K562 (cell line): ENCODE results near the gene TANGO6. TPM values are rescaled to one million over a fixed set of nuclear protein-coding genes. Genes with fewer than 3 reads are reported as not detected.

Experiments
- AFF4 ChIP-seq: sonication (generic); formaldehyde crosslinking; IDR thresholded peaks from 2 replicates; pipeline ENCODE4 v1.8.0; 2023; ENCODE audit warnings: mild to moderate bottlenecking, missing genetic modification reagents
- ASH1L ChIP-seq: fragments of 450-650 bp; IDR thresholded peaks from 2 replicates; pipeline ENCODE4 v1.6.1; 2018; ENCODE audit warnings: borderline replicate concordance, mild to moderate bottlenecking, low read depth; ENCODE audit not compliant: partially characterized antibody
- ATF7 ChIP-seq: fragments of 450-650 bp; IDR thresholded peaks from 2 replicates; pipeline ENCODE4 v1.7.1; 2014; ENCODE audit warnings: mild to moderate bottlenecking, moderate library complexity
- CBFA2T2 ChIP-seq: fragments of 450-650 bp; conservative IDR thresholded peaks from 2 replicates; pipeline ENCODE4 v1.6.1; 2017; ENCODE audit warnings: mild to moderate bottlenecking
- CBX1 ChIP-seq: sonication (generic); IDR thresholded peaks from 2 replicates; pipeline ENCODE4 v1.6.1; 2016; ENCODE audit warnings: antibody characterized with exemption, low read depth, mild to moderate bottlenecking
- CTBP1 ChIP-seq: fragments of 450-650 bp; IDR thresholded peaks from 2 replicates; pipeline ENCODE4 v1.6.1; 2016; ENCODE audit warnings: borderline replicate concordance
- DIDO1 ChIP-seq: fragments of 450-650 bp; IDR thresholded peaks from 2 replicates; pipeline ENCODE4 v1.6.1; 2016; ENCODE audit warnings: low read depth, missing biosample characterization, missing genetic modification characterization
- EP400 ChIP-seq: fragments of 450-650 bp; IDR thresholded peaks from 2 replicates; pipeline ENCODE4 v1.6.1; 2017; ENCODE audit warnings: antibody characterized with exemption, mild to moderate bottlenecking, moderate library complexity
- ESRRA ChIP-seq: fragments of 450-650 bp; IDR thresholded peaks from 2 replicates; pipeline ENCODE4 v1.6.1; 2014; ENCODE audit warnings: low read depth, mild to moderate bottlenecking, moderate library complexity, borderline replicate concordance
- ID3 ChIP-seq, 2 experiments: fragments of 250-450 bp in 1 of 2; fragments of 450-650 bp in 1 of 2; sonication (Bioruptor Pico) in 1 of 2; IDR thresholded peaks; 2 replicates each; pipeline versions ENCODE4 v1.6.1 to v1.8.0; 2016 to 2021; ENCODE audit warnings: mild to moderate bottlenecking in 2 of 2, moderate library complexity in 2 of 2, missing compliant biosample characterization in 1 of 2, missing genetic modification characterization in 1 of 2
- MXD1 ChIP-seq: fragments of 250-450 bp; sonication (Bioruptor Pico); IDR thresholded peaks from 2 replicates; pipeline ENCODE4 v1.8.0; 2021; ENCODE audit warnings: borderline replicate concordance, mild to moderate bottlenecking, moderate library complexity; ENCODE audit not compliant: poor library complexity, severe bottlenecking
- MYNN ChIP-seq, 2 experiments: sonication (generic); formaldehyde crosslinking in 1 of 2; IDR thresholded peaks; 2 replicates each; pipeline versions ENCODE4 v1.5.0 to v1.6.1; 2016 to 2020; ENCODE audit warnings: antibody characterized with exemption in 1 of 2, missing genetic modification reagents in 1 of 2
- NFIC ChIP-seq: fragments of 450-650 bp; IDR thresholded peaks from 2 replicates; pipeline ENCODE4 v1.6.1; 2017; ENCODE audit warnings: mild to moderate bottlenecking, inconsistent platforms
- NFXL1 ChIP-seq: fragments of 450-650 bp; formaldehyde crosslinking; IDR thresholded peaks from 2 replicates; pipeline ENCODE4 v1.4.0; 2021; ENCODE audit warnings: mild to moderate bottlenecking
- NONO ChIP-seq, 2 experiments: fragments of 200-400 bp in 1 of 2; fragments of 450-650 bp in 1 of 2; formaldehyde crosslinking in 1 of 2; IDR thresholded peaks; 2 replicates each; pipeline ENCODE4 v1.6.1; 2017; ENCODE audit warnings: low read depth in 2 of 2, mild to moderate bottlenecking in 2 of 2, moderate library complexity in 2 of 2, low read length in 1 of 2
- POLR2A ChIP-seq: fragments of 450-650 bp; conservative IDR thresholded peaks from 2 replicates; pipeline ENCODE4 v1.6.1; 2016
- RNF219 ChIP-seq: fragments of 250-450 bp; sonication (Bioruptor Pico); IDR thresholded peaks from 2 replicates; pipeline ENCODE4 v1.5.0; 2022; ENCODE audit warnings: mild to moderate bottlenecking
- SIN3B ChIP-seq: fragments of 450-650 bp; IDR thresholded peaks from 2 replicates; pipeline ENCODE4 v1.6.1; 2017; ENCODE audit warnings: low read depth, mild to moderate bottlenecking, moderate library complexity
- TRIM28 ChIP-seq: fragments of 450-650 bp; IDR thresholded peaks from 2 replicates; pipeline ENCODE4 v1.6.1; 2017
- ZNF766 ChIP-seq: fragments of 200-800 bp; sonication (Bioruptor generic); conservative IDR thresholded peaks from 2 replicates; pipeline ENCODE4 v1.6.1; 2016; ENCODE audit warnings: missing genetic modification characterization, missing compliant biosample characterization
- polyA plus RNA-seq, 8 experiments: library from polyadenylated mRNA; depleted of rRNA in 4 of 8; stranded (reverse) in 5 of 8; unstranded in 3 of 8; fragments of >200 nt; fragmentation: Nextera tagmentation in 2 of 8; fragmentation: Illumina TruSeq in 1 of 8; extraction: Ambion mirVana in 2 of 8; extraction: Trizol in 1 of 8; gene quantifications; 2 replicates each; pipeline versions ENCODE4 v1.2.1 to v1.2.3, GENCODE V29; 2011 to 2014; ENCODE audit warnings: inconsistent platforms in 1 of 8, missing spikeins in 1 of 8
- total RNA-seq, 7 experiments: library from RNA; depleted of rRNA in 6 of 7; stranded (reverse); fragments of >200 nt in 6 of 7; fragmentation: Illumina TruSeq in 2 of 7; extraction: Trizol in 2 of 7; gene quantifications; 2 replicates each; pipeline versions ENCODE4 v1.2.1 to v1.2.3, GENCODE V29; 2011 to 2021; ENCODE audit warnings: low replicate concordance in 1 of 7

Gene TANGO6
- total and polyA plus RNA-seq, 9 of the 15 experiments (the other 6 are each of a cell fraction or from before 2014, with no cell fraction given) = 1.6 to 15.2 (median 9.6) TPM

- TF ChIP-seq AFF4 (CRISPR knock-in tag) = 0 out of 2 replicates have a peak, but pooled peaks have one; percentile 61
- no peak for TF ChIP-seq RNF219 (CRISPR knock-in tag)
- peak; percentile 42; the same call in 1 of the 2 replicates for TF ChIP-seq MYNN (IDR thresholded peaks at IDR 0.05)
- TF ChIP-seq MYNN (CRISPR knock-in tag; IDR thresholded peaks at IDR 0.05) = no peak
- TF ChIP-seq MXD1 (CRISPR knock-in tag) = no peak
- peak; percentile 51 for TF ChIP-seq ATF7
- TF ChIP-seq ASH1L = no peak
- no peak for TF ChIP-seq DIDO1
- 0 out of 2 replicates have a peak, but pooled peaks have one; percentile 9 for TF ChIP-seq ESRRA
- TF ChIP-seq CBFA2T2 = no peak
- peak in 1 of 2 experiments; percentile 76; a peak in 1 of 4 replicates for TF ChIP-seq NONO (IDR thresholded peaks at IDR 0.05; ENCODE audit: low read depth in 2 of 2, low read length in 1 of 2)
- TF ChIP-seq NFIC = peak; percentile 32
- no peak for TF ChIP-seq NFXL1
- no peak for TF ChIP-seq ID3 (CRISPR knock-in tag; IDR thresholded peaks at IDR 0.05)
- TF ChIP-seq ID3 (tag; IDR thresholded peaks at IDR 0.05) = 0 out of 2 replicates have a peak, but pooled peaks have one; percentile 58
- TF ChIP-seq POLR2A = peak; percentile 92
- 0 out of 2 replicates have a peak, but pooled peaks have one; percentile 37 for TF ChIP-seq TRIM28
- peak; percentile 64; the same call in 1 of the 2 replicates for TF ChIP-seq CTBP1
- TF ChIP-seq EP400 = peak; percentile 85
- TF ChIP-seq ZNF766 = 0 out of 2 replicates have a peak, but pooled peaks have one; percentile 21
- TF ChIP-seq CBX1 = peak; percentile 65; the same call in 1 of the 2 replicates
- 0 out of 2 replicates have a peak, but pooled peaks have one; percentile 34 for TF ChIP-seq SIN3B
Observed at GRCh38 chr16:68843482-68844210, at the start of gene TANGO6 (continued).
